ENCODE results near the gene CTNND2.

GRCh38 chr5:11504886-11505193, 399.4 kb downstream of the CTNND2 start:
- no peak for TF ChIP-seq CTCF (conservative IDR thresholded peaks at IDR 0.05)
- no peak for TF ChIP-seq ZFX (IDR thresholded peaks at IDR 0.05)

Measured in C4-2B (cell line).